ENCODE data around the gene DNAH7.

Gene DNAH7

DNA sequence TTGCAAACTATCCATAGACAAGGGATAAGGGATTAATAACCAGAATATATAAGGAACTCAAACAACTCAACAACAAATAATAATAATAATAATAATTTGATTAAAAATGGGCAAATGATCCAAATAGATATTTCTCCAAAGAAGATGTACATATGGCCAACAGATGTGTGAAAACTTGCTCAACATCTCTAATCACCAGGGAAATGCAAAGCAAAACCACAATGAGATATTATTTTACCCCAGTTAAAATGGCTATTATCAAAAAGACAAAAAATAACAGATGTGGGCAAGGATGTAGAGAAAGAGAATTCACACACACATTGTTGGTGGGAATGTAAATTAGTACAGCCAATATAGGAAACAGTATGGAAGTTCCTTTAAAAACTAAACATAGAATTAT is 26.9 kb downstream of the DNAH7 start:
- Histone ChIP-seq H3K9ac (ENCODE audit: low read depth, low read length) (no peak overlapping the region), H3K27me3 (ENCODE audit: insufficient read depth, low read length) (no peaks in the 10 kb centered on the region), H3K4me1 (ENCODE audit: insufficient read depth, low read length) (no peaks in the 10 kb centered on the region), H3K4me3 (ENCODE audit: low read length) (no peak overlapping the region), H3K36me3 (ENCODE audit: insufficient read depth, low read length) (no peaks in the 10 kb centered on the region), H3K9me3 (ENCODE audit: insufficient read depth, low read depth, low read length) (0 out of 2 replicates have a peak, but pooled peaks cover 3% of the 10 kb centered on the region), H3K27ac (ENCODE audit: low read depth, low read length) (no peak overlapping the region)

GRCh38 chr2:196040218-196040617 is 28.4 kb downstream of the DNAH7 start:
- H3K9me3 ChIP-seq (ENCODE audit: insufficient read depth, low read depth, low read length) = 0 out of 2 replicates have a peak, but pooled peaks cover 3% of the 10 kb centered on the region
- H3K27ac ChIP-seq (ENCODE audit: low read depth, low read length) = no peak overlapping the region
- H3K4me1 ChIP-seq (ENCODE audit: insufficient read depth, low read length) = no peaks in the 10 kb centered on the region
- H3K9ac ChIP-seq (ENCODE audit: low read depth, low read length) = no peak overlapping the region
- no peaks in the 10 kb centered on the region for H3K36me3 ChIP-seq (ENCODE audit: insufficient read depth, low read length)
- no peak overlapping the region for H3K4me3 ChIP-seq (ENCODE audit: low read length)
- H3K27me3 ChIP-seq (ENCODE audit: insufficient read depth, low read length) = no peaks in the 10 kb centered on the region

DNA sequence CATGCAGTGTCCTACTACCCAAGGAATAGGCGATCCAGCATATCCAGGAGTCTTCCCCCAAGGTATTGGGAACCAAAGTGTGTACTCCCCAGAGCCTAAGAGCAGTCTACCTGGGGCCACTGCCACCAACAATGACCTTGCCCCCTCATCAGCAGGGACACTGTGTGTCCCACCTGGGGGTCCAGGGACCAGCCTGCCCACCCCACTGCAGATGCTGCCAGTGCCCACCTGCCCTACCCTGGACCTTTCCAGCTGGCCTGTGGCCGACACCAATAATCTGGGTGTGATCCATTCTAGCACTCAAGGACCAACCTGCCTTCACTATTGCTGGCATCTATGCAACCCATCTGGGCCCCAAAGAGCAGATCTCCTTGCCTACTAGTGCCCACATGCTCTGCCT is 32.2 kb downstream of the DNAH7 start:
- no peak overlapping the region for H3K4me3 ChIP-seq (ENCODE audit: low read length)
- no peaks in the 10 kb centered on the region for H3K36me3 ChIP-seq (ENCODE audit: insufficient read depth, low read length)
- H3K4me1 ChIP-seq (ENCODE audit: insufficient read depth, low read length) = no peaks in the 10 kb centered on the region
- no peak overlapping the region for H3K27ac ChIP-seq (ENCODE audit: low read depth, low read length)
- H3K9me3 ChIP-seq (ENCODE audit: insufficient read depth, low read depth, low read length) = 0 out of 2 replicates have a peak, but pooled peaks cover 3% of the 10 kb centered on the region
- WGBS = 94% methylated on average over 2 of the region's 2 CpGs
- H3K9ac ChIP-seq (ENCODE audit: low read depth, low read length) = no peak overlapping the region
- no peaks in the 10 kb centered on the region for H3K27me3 ChIP-seq (ENCODE audit: insufficient read depth, low read length)

GRCh38 chr2:196018037-196018436 is 50.6 kb downstream of the DNAH7 start:
- no CpG with 5 or more reads among the region's 2 CpGs for WGBS
- no peaks in the 10 kb centered on the region for H3K9me3 ChIP-seq (ENCODE audit: insufficient read depth, low read depth, low read length)
- no peak overlapping the region for H3K27ac ChIP-seq (ENCODE audit: low read depth, low read length)
- H3K4me1 ChIP-seq (ENCODE audit: insufficient read depth, low read length) = no peaks in the 10 kb centered on the region
- no peaks in the 10 kb centered on the region for H3K27me3 ChIP-seq (ENCODE audit: insufficient read depth, low read length)
- no peak overlapping the region for H3K9ac ChIP-seq (ENCODE audit: low read depth, low read length)
- no peak overlapping the region for H3K4me3 ChIP-seq (ENCODE audit: low read length)
- no peaks in the 10 kb centered on the region for H3K36me3 ChIP-seq (ENCODE audit: insufficient read depth, low read length)

GRCh38 chr2:196012314-196012713 is 56.3 kb downstream of the DNAH7 start:
- Histone ChIP-seq H3K4me1 (ENCODE audit: insufficient read depth, low read length) (no peaks in the 10 kb centered on the region), H3K4me3 (ENCODE audit: low read length) (no peak overlapping the region), H3K36me3 (ENCODE audit: insufficient read depth, low read length) (no peaks in the 10 kb centered on the region), H3K27me3 (ENCODE audit: insufficient read depth, low read length) (no peaks in the 10 kb centered on the region), H3K27ac (ENCODE audit: low read depth, low read length) (no peak overlapping the region), H3K9ac (ENCODE audit: low read depth, low read length) (no peak overlapping the region), H3K9me3 (ENCODE audit: insufficient read depth, low read depth, low read length) (no peaks in the 10 kb centered on the region)
- 100% methylated on average over 1 of the region's 2 CpGs for whole genome bisulfite sequencing

DNA sequence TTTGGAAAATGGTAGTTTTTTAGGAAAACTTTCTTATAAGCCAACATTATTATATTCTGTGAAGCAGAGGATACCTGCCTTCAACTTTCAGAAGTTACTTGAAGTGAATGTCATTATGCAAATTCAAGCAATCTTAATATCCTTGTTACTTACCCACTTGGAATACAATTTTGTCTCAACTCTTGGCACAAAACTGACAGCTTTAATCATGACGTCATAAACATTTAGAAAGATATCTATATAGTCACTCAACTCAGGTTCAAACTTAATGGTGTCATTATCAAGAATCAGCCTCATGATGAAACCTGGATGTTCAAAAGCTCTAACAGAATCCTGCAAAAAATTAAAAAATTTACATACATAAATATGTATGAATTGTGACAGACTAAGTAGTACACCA is 68.1 kb downstream of the DNAH7 start:
- Histone ChIP-seq H3K9ac (ENCODE audit: low read depth, low read length) (no peak overlapping the region), H3K9me3 (ENCODE audit: insufficient read depth, low read depth, low read length) (no peaks in the 10 kb centered on the region), H3K27ac (ENCODE audit: low read depth, low read length) (no peak overlapping the region), H3K36me3 (ENCODE audit: insufficient read depth, low read length) (no peaks in the 10 kb centered on the region), H3K4me3 (ENCODE audit: low read length) (no peak overlapping the region), H3K4me1 (ENCODE audit: insufficient read depth, low read length) (no peaks in the 10 kb centered on the region), H3K27me3 (ENCODE audit: insufficient read depth, low read length) (no peaks in the 10 kb centered on the region)
- WGBS = 89% methylated on average over 1 of the region's 1 CpG

DNA sequence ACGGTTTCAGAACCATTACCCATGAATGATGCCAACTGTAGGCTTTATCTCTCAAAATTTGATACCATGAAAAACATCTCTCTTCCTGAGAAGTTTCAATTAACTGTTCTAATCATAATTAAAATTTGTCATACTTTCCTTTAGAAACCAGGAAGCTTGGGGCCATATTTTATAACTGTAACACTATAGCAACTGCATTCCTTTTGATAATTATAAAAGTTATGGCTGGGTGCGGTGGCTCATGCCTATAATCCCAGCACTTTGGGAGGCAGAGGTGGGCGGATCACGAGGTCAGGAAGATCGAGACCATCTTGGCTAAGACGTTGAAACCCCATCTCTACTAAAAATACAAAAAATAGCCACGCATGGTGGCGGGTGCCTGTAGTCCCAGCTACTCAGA is 70.6 kb downstream of the DNAH7 start:
- Histone ChIP-seq H3K36me3 (ENCODE audit: insufficient read depth, low read length) (no peaks in the 10 kb centered on the region), H3K27me3 (ENCODE audit: insufficient read depth, low read length) (no peaks in the 10 kb centered on the region), H3K9ac (ENCODE audit: low read depth, low read length) (no peak overlapping the region), H3K4me3 (ENCODE audit: low read length) (no peak overlapping the region), H3K4me1 (ENCODE audit: insufficient read depth, low read length) (no peaks in the 10 kb centered on the region), H3K9me3 (ENCODE audit: insufficient read depth, low read depth, low read length) (no peaks in the 10 kb centered on the region), H3K27ac (ENCODE audit: low read depth, low read length) (no peak overlapping the region)
- WGBS = 94% methylated on average over 8 of the region's 8 CpGs

GRCh38 chr2:195995499-195995898 is 73.1 kb downstream of the DNAH7 start:
- WGBS = 89% methylated on average over 6 of the region's 6 CpGs
- Histone ChIP-seq H3K4me1 (ENCODE audit: insufficient read depth, low read length) (no peaks in the 10 kb centered on the region), H3K27me3 (ENCODE audit: insufficient read depth, low read length) (no peaks in the 10 kb centered on the region), H3K36me3 (ENCODE audit: insufficient read depth, low read length) (no peaks in the 10 kb centered on the region), H3K27ac (ENCODE audit: low read depth, low read length) (no peak overlapping the region), H3K4me3 (ENCODE audit: low read length) (no peak overlapping the region), H3K9ac (ENCODE audit: low read depth, low read length) (no peak overlapping the region), H3K9me3 (ENCODE audit: insufficient read depth, low read depth, low read length) (no peaks in the 10 kb centered on the region)

DNA sequence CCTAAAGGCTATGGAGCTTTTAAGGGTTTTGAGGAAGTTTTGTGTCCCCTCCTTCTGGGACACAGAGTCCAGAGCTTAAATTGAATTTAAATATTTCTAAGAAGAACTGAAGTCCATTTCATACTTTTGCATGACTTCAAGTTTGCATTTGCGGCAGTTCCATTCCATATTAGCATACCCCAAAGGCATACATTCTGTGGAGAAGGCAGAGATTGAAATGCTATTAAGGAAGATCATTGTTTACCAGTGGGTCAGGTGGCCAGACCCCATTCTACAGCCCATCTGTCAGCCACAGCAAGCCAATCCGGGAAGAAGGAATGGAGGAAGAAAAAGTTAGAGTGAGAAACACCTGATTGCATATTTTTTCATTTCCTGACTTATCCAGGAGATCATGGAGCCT is 75.0 kb downstream of the DNAH7 start:
- Histone ChIP-seq H3K9me3 (ENCODE audit: insufficient read depth, low read depth, low read length) (no peaks in the 10 kb centered on the region), H3K27ac (ENCODE audit: low read depth, low read length) (no peak overlapping the region), H3K4me1 (ENCODE audit: insufficient read depth, low read length) (no peaks in the 10 kb centered on the region), H3K36me3 (ENCODE audit: insufficient read depth, low read length) (no peaks in the 10 kb centered on the region), H3K4me3 (ENCODE audit: low read length) (no peak overlapping the region), H3K27me3 (ENCODE audit: insufficient read depth, low read length) (no peaks in the 10 kb centered on the region), H3K9ac (ENCODE audit: low read depth, low read length) (no peak overlapping the region)
- WGBS = 100% methylated on average over 2 of the region's 2 CpGs

DNA sequence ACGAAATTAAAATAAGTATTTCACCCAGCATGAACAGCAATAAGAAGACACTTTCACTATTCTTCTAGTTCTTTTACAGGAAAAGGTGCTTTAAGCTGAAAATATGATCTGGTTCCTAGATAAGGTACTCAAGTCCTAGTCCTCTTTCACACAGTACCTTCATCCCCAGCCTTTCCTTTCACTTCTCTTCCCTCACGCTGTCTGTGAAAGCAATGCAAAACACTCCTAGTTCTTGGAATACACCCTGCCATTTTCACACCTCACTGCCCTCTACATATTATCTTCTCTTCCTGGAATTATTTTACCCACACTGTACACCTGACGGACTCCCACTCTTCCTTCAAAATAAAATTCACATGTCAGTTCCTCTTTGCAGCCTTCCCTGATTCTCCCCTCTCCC is 82.9 kb downstream of the DNAH7 start:
- H3K27me3 ChIP-seq (ENCODE audit: insufficient read depth, low read length) = no peaks in the 10 kb centered on the region

DNA sequence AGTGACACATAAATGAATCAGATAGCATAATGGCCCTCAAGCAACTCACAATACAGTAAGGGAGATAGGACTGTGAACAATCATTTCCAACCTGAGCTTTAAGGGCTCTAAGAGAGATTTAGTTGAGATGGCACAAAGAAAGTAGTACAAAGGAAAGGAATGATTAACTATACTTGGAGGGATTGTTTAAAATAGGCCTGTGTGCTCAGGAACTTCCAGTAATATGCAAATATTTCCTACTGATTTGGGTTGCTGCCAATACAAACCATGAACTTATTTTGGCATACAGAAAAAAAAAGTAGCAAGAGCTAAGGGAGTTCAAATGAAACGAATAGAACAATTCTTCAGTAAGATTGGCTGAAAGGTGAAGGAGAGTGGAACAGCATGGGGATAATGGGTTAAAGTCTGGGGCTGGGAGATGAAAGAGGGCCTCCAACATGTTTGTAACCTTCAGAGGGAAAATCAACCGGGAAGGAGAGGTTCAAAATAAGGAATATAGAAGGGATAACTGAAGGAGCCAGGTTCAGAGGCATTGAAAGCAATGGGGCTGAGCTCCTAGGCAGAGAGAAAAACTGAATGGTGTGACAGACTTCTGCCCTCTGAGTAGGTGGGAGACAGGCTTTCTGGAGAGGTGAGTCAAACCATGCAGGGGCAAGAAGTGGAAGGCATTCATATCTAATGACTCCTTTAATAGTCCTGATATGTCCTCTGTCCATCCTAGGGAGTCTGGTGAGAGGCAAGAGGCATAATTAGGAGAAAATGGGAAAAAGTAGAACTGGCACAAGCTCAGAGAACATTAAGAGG is 83.5 kb downstream of the DNAH7 start:
- Histone ChIP-seq H3K27ac (ENCODE audit: low read depth, low read length) (no peak overlapping the region), H3K9ac (ENCODE audit: low read depth, low read length) (no peak overlapping the region), H3K36me3 (ENCODE audit: insufficient read depth, low read length) (no peaks in the 10 kb centered on the region), H3K9me3 (ENCODE audit: insufficient read depth, low read depth, low read length) (no peaks in the 10 kb centered on the region), H3K27me3 (ENCODE audit: insufficient read depth, low read length) (no peaks in the 10 kb centered on the region), H3K4me1 (ENCODE audit: insufficient read depth, low read length) (no peaks in the 10 kb centered on the region), H3K4me3 (ENCODE audit: low read length) (no peak overlapping the region)
- 69% methylated on average over 2 of the region's 2 CpGs for WGBS

More for the DNA sequence above, 82.9 kb downstream of the DNAH7 start:
- Histone ChIP-seq H3K4me3 (ENCODE audit: low read length) (no peak overlapping the region), H3K9ac (ENCODE audit: low read depth, low read length) (no peak overlapping the region), H3K4me1 (ENCODE audit: insufficient read depth, low read length) (no peaks in the 10 kb centered on the region), H3K27ac (ENCODE audit: low read depth, low read length) (no peak overlapping the region), H3K36me3 (ENCODE audit: insufficient read depth, low read length) (no peaks in the 10 kb centered on the region), H3K9me3 (ENCODE audit: insufficient read depth, low read depth, low read length) (no peaks in the 10 kb centered on the region)
- 87% methylated on average over 2 of the region's 3 CpGs for WGBS

- Histone ChIP-seq H3K9ac (ENCODE audit: low read depth, low read length) (no peak overlapping the region), H3K27me3 (ENCODE audit: insufficient read depth, low read length) (no peaks in the 10 kb centered on the region), H3K4me1 (ENCODE audit: insufficient read depth, low read length) (no peaks in the 10 kb centered on the region), H3K36me3 (ENCODE audit: insufficient read depth, low read length) (no peaks in the 10 kb centered on the region), H3K27ac (ENCODE audit: low read depth, low read length) (no peak overlapping the region), H3K9me3 (ENCODE audit: insufficient read depth, low read depth, low read length) (no peaks in the 10 kb centered on the region), H3K4me3 (ENCODE audit: low read length) (no peak overlapping the region)
- 97% methylated on average over 1 of the region's 2 CpGs for WGBS
These were observed 101.3 kb downstream of the DNAH7 start for GRCh38 chr2:195967336-195967735.
